ENCODE data around the gene CDKN2B-AS1. TPM values are rescaled to one million over a fixed set of nuclear protein-coding genes. Genes with fewer than 3 reads are reported as not detected.

The CDKN2B-AS1 gene
- total RNA-seq, 1 donor from 2014 or later, result 0.58 TPM

DNA sequence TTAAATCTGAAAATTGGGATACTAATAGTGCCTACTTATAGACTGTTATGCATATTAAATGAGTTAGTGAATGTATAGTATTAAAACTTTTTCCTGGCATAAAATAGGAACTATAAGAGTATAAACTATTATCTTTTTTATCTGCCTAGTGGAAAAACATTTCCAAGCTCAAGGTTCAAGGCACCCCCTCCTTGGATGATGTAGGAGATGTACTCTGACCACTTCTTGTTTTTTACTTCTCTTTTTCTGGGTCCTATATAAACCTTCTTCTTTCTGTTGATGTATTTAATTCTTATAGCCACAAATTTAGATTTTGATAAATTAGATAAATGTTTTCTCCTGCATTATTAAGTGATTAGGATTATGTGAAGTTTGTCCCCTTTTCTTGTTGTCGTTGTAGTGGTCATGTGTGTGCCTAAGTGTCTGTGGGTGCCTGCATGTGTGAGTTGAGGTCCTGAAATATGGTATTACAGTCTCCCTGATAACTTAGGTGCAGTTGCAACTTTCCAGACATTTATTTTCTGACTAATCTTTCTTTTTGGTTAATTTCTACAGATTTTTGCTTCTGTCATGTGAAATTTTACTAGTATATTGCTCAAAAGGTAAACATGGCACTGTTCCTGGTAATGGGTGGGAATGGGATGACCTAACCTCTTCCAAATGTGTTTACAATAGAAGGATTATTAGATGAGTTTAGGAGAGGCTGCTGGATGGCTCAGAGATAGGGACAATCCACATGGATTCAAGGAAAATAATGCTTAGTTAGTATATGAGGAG, 175.3 kb downstream of the CDKN2B-AS1 start:
- no peak for DNase-seq (ENCODE audit: extremely low spot score, unreplicated experiment)
- H3K27me3 Mint-ChIP-seq, result peaks cover 2% of the 10 kb centered on the region

More for the DNA sequence above, 175.3 kb downstream of the CDKN2B-AS1 start:
- Mint-ChIP-seq H3K36me3 (no peaks in the 10 kb centered on the region), H3K9me3 (no peaks in the 10 kb centered on the region), H3K4me1 (ENCODE audit: unreplicated experiment) (peaks cover 4% of the 10 kb centered on the region), H3K27ac (no peak overlapping the region), H3K4me3 (no peak overlapping the region)
- TF ChIP-seq, protein P1, sequence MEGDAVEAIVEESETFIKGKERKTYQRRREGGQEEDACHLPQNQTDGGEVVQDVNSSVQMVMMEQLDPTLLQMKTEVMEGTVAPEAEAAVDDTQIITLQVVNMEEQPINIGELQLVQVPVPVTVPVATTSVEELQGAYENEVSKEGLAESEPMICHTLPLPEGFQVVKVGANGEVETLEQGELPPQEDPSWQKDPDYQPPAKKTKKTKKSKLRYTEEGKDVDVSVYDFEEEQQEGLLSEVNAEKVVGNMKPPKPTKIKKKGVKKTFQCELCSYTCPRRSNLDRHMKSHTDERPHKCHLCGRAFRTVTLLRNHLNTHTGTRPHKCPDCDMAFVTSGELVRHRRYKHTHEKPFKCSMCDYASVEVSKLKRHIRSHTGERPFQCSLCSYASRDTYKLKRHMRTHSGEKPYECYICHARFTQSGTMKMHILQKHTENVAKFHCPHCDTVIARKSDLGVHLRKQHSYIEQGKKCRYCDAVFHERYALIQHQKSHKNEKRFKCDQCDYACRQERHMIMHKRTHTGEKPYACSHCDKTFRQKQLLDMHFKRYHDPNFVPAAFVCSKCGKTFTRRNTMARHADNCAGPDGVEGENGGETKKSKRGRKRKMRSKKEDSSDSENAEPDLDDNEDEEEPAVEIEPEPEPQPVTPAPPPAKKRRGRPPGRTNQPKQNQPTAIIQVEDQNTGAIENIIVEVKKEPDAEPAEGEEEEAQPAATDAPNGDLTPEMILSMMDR (conservative IDR thresholded peaks at IDR 0.05), result no peak

Other genes with a start within 250 kb of the CDKN2B-AS1 start
- gene MTAP, start 192.2 kb upstream of the CDKN2B-AS1 start, total RNA-seq (ENCODE audit: low replicate concordance), result 73.4 and 77.4 TPM in 2 replicates
- 1.8 and 9.0 TPM in 2 replicates for gene CDKN2A, start 399 bp upstream of the CDKN2B-AS1 start, total RNA-seq (ENCODE audit: low replicate concordance)
- gene CDKN2B, start 14.5 kb downstream of the CDKN2B-AS1 start, total RNA-seq (ENCODE audit: low replicate concordance), result 18.4 and 64.0 TPM in 2 replicates

Measured in type B pancreatic cell (in vitro differentiated cells).